GM12864 (cell line): ENCODE measurements around the gene AGER.
"Not testable (repeated sequence)": the region's sequence is repeated elsewhere in the genome, so short reads cannot be mapped to it uniquely, and the experiment has no call there.

Source experiments
- DNase-seq: peaks from one replicate; pipeline ENCODE4 v3.0.0-alpha.2; 2011; ENCODE audit warnings: low read depth
- H3K4me3 ChIP-seq: 2 replicates; pipeline ENCODE4 v1.5.1; 2011; ENCODE audit warnings: mild to moderate bottlenecking, low read depth, low read length, control low read depth
- TF ChIP-seq, protein P1 (sequence below): IDR thresholded peaks from 2 replicates; pipeline ENCODE4 v1.5.1; 2011; ENCODE audit warnings: low read depth, mild to moderate bottlenecking, moderate library complexity, low read length, control low read depth, inconsistent platforms; ENCODE audit errors: missing control alignments

The AGER gene

GRCh38 chr6:32149932-32150870, 33.9 kb downstream of the AGER start:
- DNase-seq: no peak
- TF ChIP-seq, protein P1, sequence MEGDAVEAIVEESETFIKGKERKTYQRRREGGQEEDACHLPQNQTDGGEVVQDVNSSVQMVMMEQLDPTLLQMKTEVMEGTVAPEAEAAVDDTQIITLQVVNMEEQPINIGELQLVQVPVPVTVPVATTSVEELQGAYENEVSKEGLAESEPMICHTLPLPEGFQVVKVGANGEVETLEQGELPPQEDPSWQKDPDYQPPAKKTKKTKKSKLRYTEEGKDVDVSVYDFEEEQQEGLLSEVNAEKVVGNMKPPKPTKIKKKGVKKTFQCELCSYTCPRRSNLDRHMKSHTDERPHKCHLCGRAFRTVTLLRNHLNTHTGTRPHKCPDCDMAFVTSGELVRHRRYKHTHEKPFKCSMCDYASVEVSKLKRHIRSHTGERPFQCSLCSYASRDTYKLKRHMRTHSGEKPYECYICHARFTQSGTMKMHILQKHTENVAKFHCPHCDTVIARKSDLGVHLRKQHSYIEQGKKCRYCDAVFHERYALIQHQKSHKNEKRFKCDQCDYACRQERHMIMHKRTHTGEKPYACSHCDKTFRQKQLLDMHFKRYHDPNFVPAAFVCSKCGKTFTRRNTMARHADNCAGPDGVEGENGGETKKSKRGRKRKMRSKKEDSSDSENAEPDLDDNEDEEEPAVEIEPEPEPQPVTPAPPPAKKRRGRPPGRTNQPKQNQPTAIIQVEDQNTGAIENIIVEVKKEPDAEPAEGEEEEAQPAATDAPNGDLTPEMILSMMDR: no peak
- H3K4me3 ChIP-seq: no peak overlapping the region

- TF ChIP-seq, protein P1: no peak
- H3K4me3 ChIP-seq: no peak overlapping the region
These were observed 34.8 kb downstream of the AGER start for GRCh38 chr6:32149092-32149755.

GRCh38 chr6:32148289-32149091, 35.6 kb downstream of the AGER start:
- TF ChIP-seq, protein P1: no peak
- DNase-seq: no peak
- no peak overlapping the region for H3K4me3 ChIP-seq

More at GRCh38 chr6:32149092-32149755, 34.8 kb downstream of the AGER start:
- DNase-seq: no peak

DNA sequence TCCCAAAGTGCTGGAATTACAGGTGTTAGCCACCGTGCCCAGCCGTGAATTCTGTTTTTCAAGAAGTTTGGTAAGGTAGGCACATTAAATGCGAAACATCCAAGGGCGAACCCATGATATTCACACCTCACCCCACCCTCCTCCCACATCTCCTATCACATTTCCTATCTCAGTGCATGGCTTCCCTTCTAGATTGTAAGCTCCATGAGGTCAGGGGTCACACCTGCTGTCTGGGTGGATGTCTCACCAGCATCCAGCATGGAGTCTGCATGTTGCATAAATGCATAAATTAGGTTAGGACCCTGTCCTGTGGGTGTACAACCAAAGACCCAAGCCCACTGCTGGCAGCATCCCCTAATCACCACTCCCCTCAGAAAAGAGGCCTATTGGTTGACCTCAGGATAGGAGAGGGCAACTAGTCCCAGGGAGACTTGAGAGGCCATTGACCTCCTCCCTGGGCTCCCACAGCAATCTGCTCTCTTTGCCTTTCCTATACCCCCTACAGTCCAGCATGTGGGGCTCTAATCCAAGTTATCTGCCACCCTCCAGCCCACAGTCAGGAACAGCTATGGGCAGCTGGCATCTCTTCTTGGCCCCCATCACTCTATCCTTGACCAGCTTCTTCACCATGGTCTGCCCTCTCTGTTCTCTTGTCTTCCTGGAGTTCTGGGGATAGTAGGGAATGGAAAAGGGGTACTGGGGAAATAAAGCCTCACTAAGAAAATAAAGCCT, 36.5 kb downstream of the AGER start:
- H3K4me3 ChIP-seq: no peak overlapping the region
- TF ChIP-seq, protein P1: peak; percentile 15
- no peak for DNase-seq

GRCh38 chr6:32146687-32147086, 37.4 kb downstream of the AGER start:
- TF ChIP-seq, protein P1: no peak
- H3K4me3 ChIP-seq: no peak overlapping the region
- no peak for DNase-seq

- TF ChIP-seq, protein P1: no peak
- no peak overlapping the region for H3K4me3 ChIP-seq
- no peak for DNase-seq
These were observed 37.8 kb downstream of the AGER start for GRCh38 chr6:32146287-32146686.

GRCh38 chr6:32144238-32144637, 39.8 kb downstream of the AGER start:
- not testable (repeated sequence) for H3K4me3 ChIP-seq, DNase-seq
